ENCODE measurements around the gene FAM120AOS.
A peak's percentile ranks its signal among the peaks of the same experiment; 100 is the strongest.

The FAM120AOS gene

DNA sequence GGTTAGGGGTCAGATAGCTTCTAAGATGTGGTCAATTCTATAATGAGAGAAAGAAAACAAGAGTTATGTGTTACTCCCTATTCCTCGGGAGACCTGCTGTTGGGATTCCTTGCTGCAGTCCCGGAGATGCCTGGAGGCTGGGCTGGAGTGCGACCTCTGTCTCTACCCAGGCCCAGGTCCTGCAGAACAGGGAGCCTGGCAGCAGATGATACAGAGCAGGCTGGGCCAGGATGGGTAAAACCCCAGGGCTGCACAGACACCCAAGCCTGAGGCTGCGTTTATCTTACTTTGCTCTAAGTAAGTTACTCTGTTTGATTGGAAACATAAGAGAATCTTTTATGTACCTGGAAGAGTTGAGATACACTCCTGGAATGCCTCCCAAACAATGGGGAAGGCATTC is 26.9 kb upstream of the FAM120AOS start:
- TF ChIP-seq, protein P1, sequence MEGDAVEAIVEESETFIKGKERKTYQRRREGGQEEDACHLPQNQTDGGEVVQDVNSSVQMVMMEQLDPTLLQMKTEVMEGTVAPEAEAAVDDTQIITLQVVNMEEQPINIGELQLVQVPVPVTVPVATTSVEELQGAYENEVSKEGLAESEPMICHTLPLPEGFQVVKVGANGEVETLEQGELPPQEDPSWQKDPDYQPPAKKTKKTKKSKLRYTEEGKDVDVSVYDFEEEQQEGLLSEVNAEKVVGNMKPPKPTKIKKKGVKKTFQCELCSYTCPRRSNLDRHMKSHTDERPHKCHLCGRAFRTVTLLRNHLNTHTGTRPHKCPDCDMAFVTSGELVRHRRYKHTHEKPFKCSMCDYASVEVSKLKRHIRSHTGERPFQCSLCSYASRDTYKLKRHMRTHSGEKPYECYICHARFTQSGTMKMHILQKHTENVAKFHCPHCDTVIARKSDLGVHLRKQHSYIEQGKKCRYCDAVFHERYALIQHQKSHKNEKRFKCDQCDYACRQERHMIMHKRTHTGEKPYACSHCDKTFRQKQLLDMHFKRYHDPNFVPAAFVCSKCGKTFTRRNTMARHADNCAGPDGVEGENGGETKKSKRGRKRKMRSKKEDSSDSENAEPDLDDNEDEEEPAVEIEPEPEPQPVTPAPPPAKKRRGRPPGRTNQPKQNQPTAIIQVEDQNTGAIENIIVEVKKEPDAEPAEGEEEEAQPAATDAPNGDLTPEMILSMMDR (IDR thresholded peaks at IDR 0.05) = no peak
- Mint-ChIP-seq H3K27ac (peak overlapping the region; percentile 33), H3K27me3 (ENCODE audit: low read depth, poor library complexity) (peaks cover 6% of the 10 kb centered on the region), H3K4me3 (no peak overlapping the region), H3K36me3 (ENCODE audit: low read depth) (peaks cover 34% of the 10 kb centered on the region), H3K4me1 (peaks cover 34% of the 10 kb centered on the region), H3K9me3 (no peaks in the 10 kb centered on the region)
- DNase-seq = no peak

DNA sequence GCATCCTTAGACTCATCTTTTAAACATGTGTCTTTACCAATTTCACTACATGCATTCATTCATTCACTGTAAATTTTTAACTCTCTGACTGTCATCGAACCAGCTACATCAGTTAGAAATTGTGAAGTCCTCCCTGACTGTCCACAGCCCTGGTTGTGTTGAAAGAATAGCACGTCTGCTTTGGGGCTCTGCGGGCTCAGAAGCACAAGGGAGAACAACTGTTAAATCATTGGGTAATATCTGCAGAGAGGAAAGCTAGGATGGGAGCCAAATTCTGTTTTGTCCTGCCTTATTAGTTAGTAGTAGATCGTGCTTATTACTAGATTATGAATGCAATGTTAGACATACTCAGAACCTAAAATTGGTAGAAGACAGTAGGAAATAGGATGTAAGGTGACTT is 26.3 kb upstream of the FAM120AOS start:
- no peak overlapping the region for H3K27ac Mint-ChIP-seq
- no peak overlapping the region for H3K4me3 Mint-ChIP-seq
- peaks cover 2% of the 10 kb centered on the region for H3K9me3 Mint-ChIP-seq
- peaks cover 34% of the 10 kb centered on the region for H3K4me1 Mint-ChIP-seq
- no peak for DNase-seq
- H3K27me3 Mint-ChIP-seq (ENCODE audit: low read depth, poor library complexity) = peaks cover 6% of the 10 kb centered on the region
- TF ChIP-seq, protein P1 (IDR thresholded peaks at IDR 0.05) = no peak
- peaks cover 34% of the 10 kb centered on the region for H3K36me3 Mint-ChIP-seq (ENCODE audit: low read depth)

DNA sequence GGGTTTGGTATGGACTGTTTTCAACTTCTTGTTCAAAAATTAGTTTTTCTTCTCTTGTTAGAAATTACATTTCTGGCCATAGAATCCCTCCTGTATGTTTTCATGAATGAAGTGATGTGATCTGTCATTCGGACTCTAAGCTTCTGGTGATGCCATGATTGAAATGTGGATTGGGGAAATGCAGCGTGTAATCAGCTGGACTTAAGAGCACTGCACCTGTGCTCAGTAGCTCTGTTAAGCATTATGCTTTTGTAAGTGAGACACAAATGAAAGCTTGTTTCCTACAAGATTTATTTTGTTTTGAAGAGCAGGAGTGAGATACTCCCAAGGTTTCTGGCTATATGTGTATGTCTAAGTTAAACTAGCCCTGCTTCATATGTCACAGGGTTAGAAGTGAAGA is 24.0 kb upstream of the FAM120AOS start:
- no peak overlapping the region for H3K27ac Mint-ChIP-seq
- TF ChIP-seq, protein P1 (IDR thresholded peaks at IDR 0.05) = no peak

DNA sequence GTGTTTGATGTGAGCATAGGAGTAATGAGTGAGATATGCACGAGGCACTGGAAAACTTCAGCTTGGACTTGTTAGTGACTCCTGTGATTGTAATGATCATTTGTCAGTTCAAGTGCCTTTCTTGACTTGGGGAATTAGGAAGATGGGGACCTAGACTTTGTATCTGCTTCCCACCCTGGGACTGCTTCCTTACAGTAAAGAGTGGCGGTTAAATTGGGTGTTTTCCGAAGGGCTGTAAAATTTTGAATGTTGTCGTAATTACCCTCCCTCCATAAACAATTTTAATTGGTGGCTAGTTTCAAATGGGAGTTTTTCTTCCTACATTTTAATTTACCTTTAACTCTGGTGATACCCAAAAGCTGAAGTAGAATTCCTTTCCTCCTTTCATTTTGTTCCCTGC is 23.5 kb upstream of the FAM120AOS start:
- TF ChIP-seq, protein P1 (IDR thresholded peaks at IDR 0.05) = no peak
- DNase-seq = no peak
- Mint-ChIP-seq H3K27ac (peak overlapping the region; percentile 36), H3K9me3 (peaks cover 4% of the 10 kb centered on the region), H3K36me3 (ENCODE audit: low read depth) (peaks cover 47% of the 10 kb centered on the region), H3K4me1 (peaks cover 37% of the 10 kb centered on the region), H3K27me3 (ENCODE audit: low read depth, poor library complexity) (peaks cover 6% of the 10 kb centered on the region), H3K4me3 (no peak overlapping the region)

More for the DNA sequence above, 24.0 kb upstream of the FAM120AOS start:
- peaks cover 4% of the 10 kb centered on the region for H3K9me3 Mint-ChIP-seq
- DNase-seq = no peak
- H3K36me3 Mint-ChIP-seq (ENCODE audit: low read depth) = peaks cover 44% of the 10 kb centered on the region
- H3K4me1 Mint-ChIP-seq = peaks cover 34% of the 10 kb centered on the region
- no peak overlapping the region for H3K4me3 Mint-ChIP-seq
- H3K27me3 Mint-ChIP-seq (ENCODE audit: low read depth, poor library complexity) = peaks cover 6% of the 10 kb centered on the region

DNA sequence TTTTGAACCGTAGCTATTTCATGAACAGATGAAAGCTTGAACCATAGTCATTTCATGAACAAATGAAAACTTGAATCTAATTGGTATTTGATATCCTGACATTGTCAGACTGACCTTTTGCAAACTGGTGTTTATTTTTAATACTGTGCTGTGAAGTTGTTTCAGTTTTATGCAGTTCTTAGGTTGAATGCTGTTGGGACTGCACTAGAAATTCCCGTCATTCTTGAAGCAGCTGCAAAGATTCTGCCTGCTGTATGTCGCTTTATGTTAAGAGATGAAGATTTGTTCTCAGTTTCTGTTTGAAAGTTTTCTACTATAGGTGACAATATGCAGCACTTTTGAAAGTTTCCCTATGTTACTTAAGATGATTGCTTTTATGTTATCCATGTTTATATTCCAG is 22.5 kb upstream of the FAM120AOS start:
- Mint-ChIP-seq H3K27me3 (ENCODE audit: low read depth, poor library complexity) (peaks cover 2% of the 10 kb centered on the region), H3K4me1 (peaks cover 34% of the 10 kb centered on the region), H3K36me3 (ENCODE audit: low read depth) (peaks cover 50% of the 10 kb centered on the region), H3K9me3 (peaks cover 4% of the 10 kb centered on the region), H3K4me3 (no peak overlapping the region), H3K27ac (no peak overlapping the region)
- no peak for DNase-seq
- TF ChIP-seq, protein P1 (IDR thresholded peaks at IDR 0.05) = no peak

DNA sequence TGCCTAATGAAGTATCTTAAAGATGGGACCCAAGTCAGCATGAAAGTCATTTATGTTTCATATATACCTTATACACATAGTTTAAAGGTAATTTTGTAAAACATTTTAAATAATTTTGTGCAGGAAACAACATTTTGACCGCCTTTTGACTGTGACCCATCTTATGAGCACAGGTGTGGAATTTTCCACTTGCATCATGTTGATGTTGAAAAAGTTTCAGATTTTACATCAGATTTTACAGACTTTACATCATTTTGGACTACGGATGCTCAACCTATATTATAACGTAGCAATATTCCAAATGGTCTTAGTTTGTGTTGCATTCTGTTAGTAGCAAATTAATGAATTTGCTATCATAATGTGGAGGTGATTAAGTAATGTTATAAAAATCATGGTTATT is 21.7 kb upstream of the FAM120AOS start:
- no peak for DNase-seq
- TF ChIP-seq, protein P1 (IDR thresholded peaks at IDR 0.05) = no peak
- Mint-ChIP-seq H3K27ac (no peak overlapping the region), H3K4me1 (peaks cover 36% of the 10 kb centered on the region), H3K36me3 (ENCODE audit: low read depth) (peaks cover 57% of the 10 kb centered on the region), H3K4me3 (no peak overlapping the region), H3K9me3 (peaks cover 4% of the 10 kb centered on the region), H3K27me3 (ENCODE audit: low read depth, poor library complexity) (no peaks in the 10 kb centered on the region)
